SH-SY5Y (cell line): ENCODE data around the gene CRB3.

Experiments used
- GATA2 ChIP-seq: IDR thresholded peaks from 2 replicates; pipeline ENCODE4 v1.6.1; 2011; ENCODE audit warnings: mild to moderate bottlenecking, low read depth, low read length
- GATA3 ChIP-seq: IDR thresholded peaks from 2 replicates; pipeline ENCODE4 v1.6.1; 2011; ENCODE audit warnings: low read depth, mild to moderate bottlenecking, low read length, moderate library complexity

DNA sequence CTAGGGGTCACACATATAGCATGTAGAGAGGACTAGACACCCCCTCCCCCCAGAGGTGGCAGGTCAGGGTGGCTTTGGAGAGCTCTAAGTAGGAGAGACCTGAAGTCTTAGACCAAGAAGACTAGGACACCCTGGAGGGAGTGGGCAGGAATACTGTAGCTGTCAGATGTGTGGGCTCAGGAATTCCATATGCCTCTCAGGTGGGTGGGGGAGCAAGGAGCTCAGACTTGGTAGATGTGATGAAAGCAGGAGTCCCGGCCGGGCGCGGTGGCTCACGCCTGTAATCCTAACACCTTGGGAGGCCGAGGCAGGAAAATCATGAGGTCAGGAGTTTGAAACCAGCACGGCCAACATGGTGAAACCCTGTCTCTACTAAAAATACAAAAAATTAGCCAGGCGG lies 1.6 kb downstream of the CRB3 start:
- no peak for TF ChIP-seq GATA2
- no peak for TF ChIP-seq GATA3
